Smooth muscle cell (in vitro differentiated cells): ENCODE measurements around the gene MRPL50. TPM values are rescaled to one million over a fixed set of nuclear protein-coding genes. Genes with fewer than 3 reads are reported as not detected.

Source experiments
- DNase-seq: peaks from one replicate; lab custom pipeline; 2025; ENCODE audit not compliant: unreplicated experiment; lab: John Stamatoyannopoulos, UW
- H2AFZ ChIP-seq: fragments of 200-600 bp; sonication (generic); 2 replicates; pipeline ENCODE4 v1.6.0; 2016; ENCODE audit warnings: antibody characterized with exemption, low read depth, mild to moderate bottlenecking
- H3F3A ChIP-seq: fragments of 200-600 bp; sonication (generic); 2 replicates; pipeline ENCODE4 v1.6.0; 2017; ENCODE audit warnings: antibody characterized with exemption, low read depth
- H3K27ac ChIP-seq: fragments of 200-600 bp; sonication (generic); 2 replicates; pipeline ENCODE4 v1.5.1; 2016; ENCODE audit warnings: low read depth, mild to moderate bottlenecking
- H3K27me3 ChIP-seq: fragments of 200-600 bp; sonication (generic); 2 replicates; pipeline ENCODE4 v1.6.1; 2016; ENCODE audit warnings: low read depth, mild to moderate bottlenecking
- H3K36me3 ChIP-seq: fragments of 200-600 bp; sonication (generic); 2 replicates; pipeline ENCODE4 v1.5.1; 2016; ENCODE audit warnings: low read depth
- H3K4me1 ChIP-seq: fragments of 200-600 bp; sonication (generic); 2 replicates; pipeline ENCODE4 v1.5.1; 2016; ENCODE audit warnings: low read depth
- H3K4me2 ChIP-seq: fragments of 200-600 bp; sonication (generic); 2 replicates; pipeline ENCODE4 v1.6.0; 2016; ENCODE audit warnings: mild to moderate bottlenecking
- H3K4me3 ChIP-seq: fragments of 200-600 bp; sonication (generic); 2 replicates; pipeline ENCODE4 v1.5.1; 2016; ENCODE audit warnings: mild to moderate bottlenecking
- H3K79me2 ChIP-seq: fragments of 200-600 bp; sonication (generic); 2 replicates; pipeline ENCODE4 v1.6.0; 2016; ENCODE audit warnings: low read depth, mild to moderate bottlenecking
- H3K9ac ChIP-seq: fragments of 200-600 bp; sonication (generic); 2 replicates; pipeline ENCODE4 v1.6.0; 2016; ENCODE audit warnings: low read depth
- H3K9me3 ChIP-seq: fragments of 200-600 bp; sonication (generic); replicated peaks from 2 replicates; pipeline ENCODE4 v1.5.1; 2016; ENCODE audit warnings: low read depth
- H4K20me1 ChIP-seq: fragments of 200-600 bp; sonication (generic); 2 replicates; pipeline ENCODE4 v1.6.0; 2016; ENCODE audit warnings: low read depth
- WGBS: methylation state at CpG from one replicate; pipeline ENCODE4 v1.1.7; 2016; ENCODE audit warnings: low lambda C conversion rate; 5-methylcytosine and 5-hydroxymethylcytosine counted together
- polyA plus RNA-seq: library from polyadenylated mRNA; unstranded; fragments of >200 nt; fragmentation: Nextera tagmentation; extraction: Ambion mirVana; gene quantifications from 2 replicates; pipeline ENCODE4 v1.2.1, GENCODE V29; 2016
- total RNA-seq: library from RNA; depleted of rRNA; stranded (reverse); fragments of >200 nt; gene quantifications from 2 replicates; pipeline ENCODE4 v1.2.3, GENCODE V29; 2014
- TF ChIP-seq, protein P1 (sequence below): fragments of 200-600 bp; sonication (generic); IDR thresholded peaks from 2 replicates; pipeline ENCODE4 v1.5.1; 2017; ENCODE audit warnings: borderline replicate concordance, mild to moderate bottlenecking, antibody characterized with exemption; ENCODE audit not compliant: insufficient read depth, poor library complexity, severe bottlenecking

Gene MRPL50
- total and polyA plus RNA-seq, 2 experiments from 2014 or later, result 13.3 to 13.7 TPM

DNA sequence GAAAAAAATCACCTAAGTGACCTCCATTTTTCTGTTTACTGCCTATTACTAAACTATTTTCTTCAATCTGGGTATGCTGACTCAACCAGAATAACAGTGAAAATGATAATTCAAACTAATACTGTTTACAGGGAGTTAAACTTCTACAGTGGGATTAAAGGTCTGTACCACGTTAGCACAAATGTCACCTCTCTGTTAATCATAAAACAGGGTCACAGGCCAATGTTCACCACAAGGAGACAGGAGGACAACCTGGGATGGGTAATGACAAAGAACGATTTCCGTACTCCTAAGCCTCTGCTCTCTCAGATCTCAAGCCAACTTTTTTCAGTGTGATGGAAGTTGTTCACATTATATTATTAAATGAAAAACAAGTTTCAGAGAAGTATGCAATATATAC is 34.8 kb upstream of the MRPL50 start:
- no peak for DNase-seq
- Histone ChIP-seq H4K20me1 (no peaks in the 10 kb centered on the region), H3K4me2 (no peak overlapping the region), H3K4me1 (no peaks in the 10 kb centered on the region), H3K4me3 (no peak overlapping the region), H3K27ac (no peak overlapping the region), H3F3A (no peaks in the 10 kb centered on the region), H3K9me3 (no peaks in the 10 kb centered on the region), H3K36me3 (no peaks in the 10 kb centered on the region), H3K79me2 (no peaks in the 10 kb centered on the region), H2AFZ (no peak overlapping the region), H3K9ac (no peak overlapping the region), H3K27me3 (no peaks in the 10 kb centered on the region)
- TF ChIP-seq, protein P1, sequence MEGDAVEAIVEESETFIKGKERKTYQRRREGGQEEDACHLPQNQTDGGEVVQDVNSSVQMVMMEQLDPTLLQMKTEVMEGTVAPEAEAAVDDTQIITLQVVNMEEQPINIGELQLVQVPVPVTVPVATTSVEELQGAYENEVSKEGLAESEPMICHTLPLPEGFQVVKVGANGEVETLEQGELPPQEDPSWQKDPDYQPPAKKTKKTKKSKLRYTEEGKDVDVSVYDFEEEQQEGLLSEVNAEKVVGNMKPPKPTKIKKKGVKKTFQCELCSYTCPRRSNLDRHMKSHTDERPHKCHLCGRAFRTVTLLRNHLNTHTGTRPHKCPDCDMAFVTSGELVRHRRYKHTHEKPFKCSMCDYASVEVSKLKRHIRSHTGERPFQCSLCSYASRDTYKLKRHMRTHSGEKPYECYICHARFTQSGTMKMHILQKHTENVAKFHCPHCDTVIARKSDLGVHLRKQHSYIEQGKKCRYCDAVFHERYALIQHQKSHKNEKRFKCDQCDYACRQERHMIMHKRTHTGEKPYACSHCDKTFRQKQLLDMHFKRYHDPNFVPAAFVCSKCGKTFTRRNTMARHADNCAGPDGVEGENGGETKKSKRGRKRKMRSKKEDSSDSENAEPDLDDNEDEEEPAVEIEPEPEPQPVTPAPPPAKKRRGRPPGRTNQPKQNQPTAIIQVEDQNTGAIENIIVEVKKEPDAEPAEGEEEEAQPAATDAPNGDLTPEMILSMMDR, result no peak
- 81% methylated on average over 3 of the region's 3 CpGs for WGBS

- H3K36me3 ChIP-seq, result no peaks in the 10 kb centered on the region
- no peak for DNase-seq
- no peaks in the 10 kb centered on the region for H3K4me1 ChIP-seq
- TF ChIP-seq, protein P1, result no peak
- H3K4me3 ChIP-seq, result no peak overlapping the region
- 88% methylated on average over 1 of the region's 1 CpG for WGBS
- H4K20me1 ChIP-seq, result no peaks in the 10 kb centered on the region
- no peak overlapping the region for H3K27ac ChIP-seq
- H2AFZ ChIP-seq, result no peak overlapping the region
- H3K9ac ChIP-seq, result no peak overlapping the region
- no peaks in the 10 kb centered on the region for H3K79me2 ChIP-seq
- no peaks in the 10 kb centered on the region for H3K27me3 ChIP-seq
- no peaks in the 10 kb centered on the region for H3K9me3 ChIP-seq
- H3F3A ChIP-seq, result no peaks in the 10 kb centered on the region
- no peak overlapping the region for H3K4me2 ChIP-seq
Observed at GRCh38 chr9:101432740-101433139, 34.3 kb upstream of the MRPL50 start.

GRCh38 chr9:101432171-101432570 is 33.8 kb upstream of the MRPL50 start:
- Histone ChIP-seq H3K4me2 (no peak overlapping the region), H3K4me3 (no peak overlapping the region), H3K9ac (no peak overlapping the region), H3K27ac (no peak overlapping the region), H3K36me3 (no peaks in the 10 kb centered on the region), H3K79me2 (no peaks in the 10 kb centered on the region), H3K27me3 (no peaks in the 10 kb centered on the region), H3K4me1 (no peaks in the 10 kb centered on the region), H2AFZ (no peak overlapping the region), H4K20me1 (no peaks in the 10 kb centered on the region), H3K9me3 (no peaks in the 10 kb centered on the region), H3F3A (no peaks in the 10 kb centered on the region)
- DNase-seq, result no peak
- TF ChIP-seq, protein P1, result no peak

GRCh38 chr9:101429736-101430135 is 31.3 kb upstream of the MRPL50 start:
- TF ChIP-seq, protein P1, result no peak
- WGBS, result 93% methylated on average over 7 of the region's 7 CpGs
- Histone ChIP-seq H3K9me3 (no peaks in the 10 kb centered on the region), H3F3A (no peaks in the 10 kb centered on the region), H3K4me3 (no peak overlapping the region), H3K27me3 (no peaks in the 10 kb centered on the region), H4K20me1 (no peaks in the 10 kb centered on the region), H2AFZ (no peak overlapping the region), H3K9ac (no peak overlapping the region), H3K4me2 (no peak overlapping the region), H3K79me2 (no peaks in the 10 kb centered on the region), H3K36me3 (no peaks in the 10 kb centered on the region), H3K4me1 (no peaks in the 10 kb centered on the region), H3K27ac (no peak overlapping the region)
- no peak for DNase-seq
